GM21528 (cell line): ENCODE results near the gene KIF3A.

ENCODE experiments used
- ATAC-seq: cut with Tn5 transposase; IDR thresholded peaks from one replicate; pipeline ENCODE4 v1.9.1; 2021; ENCODE audit warnings: mild to moderate bottlenecking, moderate library complexity; ENCODE audit not compliant: unreplicated experiment, low FRiP score

The KIF3A gene

GRCh38 chr5:132679717-132680380, 57.5 kb downstream of the KIF3A start:
- no peak for ATAC-seq

- no peak for ATAC-seq
Observed at GRCh38 chr5:132679166-132679565, 58.2 kb downstream of the KIF3A start.

GRCh38 chr5:132678735-132679134, 58.6 kb downstream of the KIF3A start:
- no peak for ATAC-seq

- no peak for ATAC-seq
Observed at GRCh38 chr5:132677682-132678400, 59.5 kb downstream of the KIF3A start.

GRCh38 chr5:132677191-132677590, 60.2 kb downstream of the KIF3A start:
- ATAC-seq = no peak

GRCh38 chr5:132675936-132676689, 61.2 kb downstream of the KIF3A start:
- no peak for ATAC-seq

GRCh38 chr5:132674671-132675506, 62.5 kb downstream of the KIF3A start:
- peak; percentile 86 for ATAC-seq

GRCh38 chr5:132673939-132674630, 63.3 kb downstream of the KIF3A start, which contains the start of gene IL4:
IL4 (plus strand) TSS chr5:132673989; CDS start chr5:132674051, 62 bp downstream.
- ATAC-seq = no peak

- ATAC-seq = no peak
Observed at GRCh38 chr5:132673488-132673887, 63.9 kb downstream of the KIF3A start.

- ATAC-seq = no peak
Observed at GRCh38 chr5:132671000-132671399, 66.3 kb downstream of the KIF3A start.

GRCh38 chr5:132669966-132670882, 67.1 kb downstream of the KIF3A start:
- ATAC-seq = no peak

GRCh38 chr5:132669455-132669820, 67.9 kb downstream of the KIF3A start:
- no peak for ATAC-seq

GRCh38 chr5:132668706-132669454, 68.5 kb downstream of the KIF3A start:
- no peak for ATAC-seq

- ATAC-seq = no peak
Observed at GRCh38 chr5:132667761-132668705, 69.3 kb downstream of the KIF3A start.

- ATAC-seq = no peak
Observed at GRCh38 chr5:132667309-132667708, 70.0 kb downstream of the KIF3A start.

GRCh38 chr5:132666310-132667123, 70.8 kb downstream of the KIF3A start:
- no peak for ATAC-seq
